RKO (cell line): ENCODE results near the gene AMY2A.
"Not testable (repeated sequence)": the region's sequence is repeated elsewhere in the genome, so short reads cannot be mapped to it uniquely, and the experiment has no call there.

ENCODE experiments used
- DNase-seq: peaks from one replicate; pipeline ENCODE4 v3.0.0-alpha.2; 2016; ENCODE audit warnings: low spot score

The AMY2A gene

GRCh38 chr1:103616994-103617477 is at the start of gene AMY2A:
AMY2A (plus strand) TSS chr1:103617427; CDS start chr1:103617441, 14 bp downstream.
- not testable (repeated sequence) for DNase-seq

GRCh38 chr1:103569493-103569892 is 47.7 kb upstream of the AMY2A start:
- no peak for DNase-seq

- DNase-seq, result not testable (repeated sequence)
Observed at GRCh38 chr1:103571289-103571688, 45.9 kb upstream of the AMY2A start, which contains the start of gene AMY2B. AMY2B (plus strand) TSS chr1:103571589; CDS start chr1:103571603, 14 bp downstream.

GRCh38 chr1:103576065-103576464 is 41.2 kb upstream of the AMY2A start:
- DNase-seq, result no peak

GRCh38 chr1:103576784-103577183 is 40.4 kb upstream of the AMY2A start:
- not testable (repeated sequence) for DNase-seq

GRCh38 chr1:103582464-103582863 is 34.8 kb upstream of the AMY2A start:
- DNase-seq, result no peak

GRCh38 chr1:103583887-103584286 is 33.3 kb upstream of the AMY2A start:
- DNase-seq, result no peak

- DNase-seq, result no peak
Observed at GRCh38 chr1:103584537-103584936, 32.7 kb upstream of the AMY2A start.

- DNase-seq, result not testable (repeated sequence)
Observed at GRCh38 chr1:103602740-103603139, 14.5 kb upstream of the AMY2A start.

- no peak for DNase-seq
Observed at GRCh38 chr1:103616362-103616761, 865 bp upstream of the AMY2A start.

- DNase-seq, result not testable (repeated sequence)
Observed at GRCh38 chr1:103627436-103627835, 10.2 kb downstream of the AMY2A start.

GRCh38 chr1:103641194-103641593 is 24.0 kb downstream of the AMY2A start:
- DNase-seq, result not testable (repeated sequence)

GRCh38 chr1:103643908-103644307 is 26.7 kb downstream of the AMY2A start:
- DNase-seq, result not testable (repeated sequence)

GRCh38 chr1:103650305-103650704 is 33.1 kb downstream of the AMY2A start:
- not testable (repeated sequence) for DNase-seq

GRCh38 chr1:103650889-103651288 is 33.7 kb downstream of the AMY2A start:
- not testable (repeated sequence) for DNase-seq

- not testable (repeated sequence) for DNase-seq
Observed at GRCh38 chr1:103654133-103654532, 36.9 kb downstream of the AMY2A start.

- not testable (repeated sequence) for DNase-seq
Observed at GRCh38 chr1:103655460-103655859, 38.2 kb downstream of the AMY2A start, which contains the start of gene AMY1A. AMY1A (plus strand) TSS chr1:103655760; CDS start chr1:103656331, 571 bp downstream.
